Mucosa of descending colon (tissue), 3 donors: ENCODE measurements around the gene GAL3ST2. TPM values are rescaled to one million over a fixed set of nuclear protein-coding genes. Genes with fewer than 3 reads are reported as not detected.
A peak's percentile ranks its signal among the peaks of the same experiment; 100 is the strongest.
"Not testable (repeated sequence)": the region's sequence is repeated elsewhere in the genome, so short reads cannot be mapped to it uniquely, and the experiment has no call there.

Experiments used
- ATAC-seq: fragments of 200-7000 bp; cut with Tn5 transposase; one replicate; pipeline ENCODE4 v1.9.1; 2020; ENCODE audit warnings: mild to moderate bottlenecking, moderate library complexity
- DNase-seq, 3 donors: peaks; one replicate each; pipeline ENCODE4 v3.0.0-alpha.2; 2020
- H3K36me3 ChIP-seq: fragments of 200-600 bp; one replicate; pipeline ENCODE4 v1.8.0; 2021; ENCODE audit warnings: low read depth, mild to moderate bottlenecking
- H3K4me1 ChIP-seq: fragments of 200-600 bp; one replicate; pipeline ENCODE4 v1.8.0; 2021; ENCODE audit warnings: low read depth, mild to moderate bottlenecking
- H3K4me3 ChIP-seq: fragments of 200-600 bp; one replicate; pipeline ENCODE4 v1.8.0; 2021; ENCODE audit warnings: mild to moderate bottlenecking
- H3K9me3 ChIP-seq: fragments of 200-600 bp; one replicate; pipeline ENCODE4 v1.8.0; 2021; ENCODE audit warnings: mild to moderate bottlenecking
- intact Hi-C, 2 donors: fragments of 100-400 bp; cut with DNase I in 1 of 2; cut with micrococcal nuclease in 1 of 2; formaldehyde crosslinking; loops; one replicate each; pipeline versions ENCODE4 v1.11.0 to v1.11.1; 2022; cut with DNase I, micrococcal nuclease
- total RNA-seq, 3 donors: library from RNA; stranded (reverse); fragmentation: NEBNext Ultra II Directional in 2 of 3; extraction: Animal tissue kit (Norgen Biotek cat#: 25700) in 2 of 3; gene quantifications; one replicate each; pipeline versions ENCODE4 v1.2.1 to v1.2.4, GENCODE V29; 2021 to 2023
- TF ChIP-seq, protein P1 (sequence below): fragments of 200-600 bp; IDR thresholded peaks from one replicate; pipeline ENCODE4 v1.8.0; 2022; ENCODE audit warnings: antibody characterized with exemption, mild to moderate bottlenecking
- donor health status: DM: no; HTN: no; CAD: no; lungs with moderate emphysema.
- donor health status: DM: no; HTN: no; CAD: no.
- donor health status: DM: no; HTN: yes; CAD: no.

GAL3ST2 gene
- total RNA-seq, 3 donors from 2014 or later: 15.1 to 46.5 (median 42.4) TPM

GRCh38 chr2:241775223-241776177 is 1.1 kb upstream of the GAL3ST2 start:
- peak; percentile 52 to 67 (median 62) for DNase-seq
- Histone ChIP-seq H3K4me1 (peaks cover 24% of the 10 kb centered on the region), H3K4me3 (no peak overlapping the region), H3K9me3 (no peaks in the 10 kb centered on the region), H3K36me3 (no peaks in the 10 kb centered on the region)
- TF ChIP-seq, protein P1, sequence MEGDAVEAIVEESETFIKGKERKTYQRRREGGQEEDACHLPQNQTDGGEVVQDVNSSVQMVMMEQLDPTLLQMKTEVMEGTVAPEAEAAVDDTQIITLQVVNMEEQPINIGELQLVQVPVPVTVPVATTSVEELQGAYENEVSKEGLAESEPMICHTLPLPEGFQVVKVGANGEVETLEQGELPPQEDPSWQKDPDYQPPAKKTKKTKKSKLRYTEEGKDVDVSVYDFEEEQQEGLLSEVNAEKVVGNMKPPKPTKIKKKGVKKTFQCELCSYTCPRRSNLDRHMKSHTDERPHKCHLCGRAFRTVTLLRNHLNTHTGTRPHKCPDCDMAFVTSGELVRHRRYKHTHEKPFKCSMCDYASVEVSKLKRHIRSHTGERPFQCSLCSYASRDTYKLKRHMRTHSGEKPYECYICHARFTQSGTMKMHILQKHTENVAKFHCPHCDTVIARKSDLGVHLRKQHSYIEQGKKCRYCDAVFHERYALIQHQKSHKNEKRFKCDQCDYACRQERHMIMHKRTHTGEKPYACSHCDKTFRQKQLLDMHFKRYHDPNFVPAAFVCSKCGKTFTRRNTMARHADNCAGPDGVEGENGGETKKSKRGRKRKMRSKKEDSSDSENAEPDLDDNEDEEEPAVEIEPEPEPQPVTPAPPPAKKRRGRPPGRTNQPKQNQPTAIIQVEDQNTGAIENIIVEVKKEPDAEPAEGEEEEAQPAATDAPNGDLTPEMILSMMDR: no peak
- ATAC-seq: peak; percentile 4
- intact Hi-C loops: no loop called here

GRCh38 chr2:241777170-241777685 is 606 bp downstream of the GAL3ST2 start:
- TF ChIP-seq, protein P1: no peak
- peaks cover 24% of the 10 kb centered on the region for H3K4me1 ChIP-seq
- peak overlapping the region; percentile 23 for H3K4me3 ChIP-seq
- DNase-seq (peak; percentile 53 to 71 (median 70)), ATAC-seq (peak; percentile 28)
- H3K9me3 ChIP-seq: no peaks in the 10 kb centered on the region
- intact Hi-C loops: no loop called here
- no peaks in the 10 kb centered on the region for H3K36me3 ChIP-seq

DNA sequence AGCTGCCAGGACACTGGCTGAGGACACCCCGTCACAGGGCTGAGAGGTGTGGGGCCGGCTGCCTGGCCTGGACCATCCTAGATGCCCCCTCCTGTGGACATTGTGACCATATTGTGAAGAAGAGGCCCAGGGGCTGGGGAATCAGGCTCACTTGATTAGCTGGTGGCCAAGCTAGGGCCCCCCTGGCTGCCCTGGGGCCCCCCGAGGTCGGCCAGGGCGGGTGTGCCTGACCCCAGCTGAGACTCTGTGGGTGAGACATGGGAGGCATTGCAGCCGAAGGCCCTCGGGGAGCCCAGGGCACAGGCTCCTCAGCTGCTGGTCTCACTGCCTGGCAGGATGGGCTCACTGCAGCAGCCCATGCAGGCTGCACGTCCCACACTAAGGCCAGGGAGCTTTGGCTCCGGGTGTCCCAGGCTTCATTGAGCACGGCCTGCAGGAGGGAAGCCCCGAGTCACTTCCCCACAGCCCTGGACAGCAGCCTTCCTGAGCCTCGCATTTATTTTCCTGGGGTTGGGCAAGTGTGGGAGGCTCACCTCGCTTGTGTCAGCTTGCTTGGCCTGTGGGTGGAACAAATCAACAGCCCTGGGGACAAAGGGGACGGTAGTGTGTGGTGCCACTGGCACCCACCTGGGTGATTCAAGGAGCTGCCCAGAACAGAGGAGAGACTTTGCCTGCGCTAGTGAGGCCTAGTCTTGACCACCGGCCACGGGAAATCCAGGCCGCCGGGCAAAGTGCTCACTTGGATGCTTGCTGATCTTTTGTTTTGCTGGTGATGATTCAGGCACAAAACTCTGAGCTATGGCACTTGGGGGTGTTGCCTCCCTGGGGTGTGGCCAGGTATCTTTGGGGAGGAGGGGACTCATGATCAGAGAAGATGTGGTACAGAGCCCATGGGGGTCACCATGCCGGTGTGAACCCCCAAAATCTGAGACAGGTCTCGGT is 1.3 kb downstream of the GAL3ST2 start:
- intact Hi-C loops: no loop called here
- DNase-seq (peak in 2 of 3 donors; percentile 55 to 58), ATAC-seq (peak; percentile 1)
- TF ChIP-seq, protein P1: no peak
- H3K36me3 ChIP-seq: no peaks in the 10 kb centered on the region
- H3K9me3 ChIP-seq: no peaks in the 10 kb centered on the region
- H3K4me1 ChIP-seq: peaks cover 21% of the 10 kb centered on the region
- no peak overlapping the region for H3K4me3 ChIP-seq

DNA sequence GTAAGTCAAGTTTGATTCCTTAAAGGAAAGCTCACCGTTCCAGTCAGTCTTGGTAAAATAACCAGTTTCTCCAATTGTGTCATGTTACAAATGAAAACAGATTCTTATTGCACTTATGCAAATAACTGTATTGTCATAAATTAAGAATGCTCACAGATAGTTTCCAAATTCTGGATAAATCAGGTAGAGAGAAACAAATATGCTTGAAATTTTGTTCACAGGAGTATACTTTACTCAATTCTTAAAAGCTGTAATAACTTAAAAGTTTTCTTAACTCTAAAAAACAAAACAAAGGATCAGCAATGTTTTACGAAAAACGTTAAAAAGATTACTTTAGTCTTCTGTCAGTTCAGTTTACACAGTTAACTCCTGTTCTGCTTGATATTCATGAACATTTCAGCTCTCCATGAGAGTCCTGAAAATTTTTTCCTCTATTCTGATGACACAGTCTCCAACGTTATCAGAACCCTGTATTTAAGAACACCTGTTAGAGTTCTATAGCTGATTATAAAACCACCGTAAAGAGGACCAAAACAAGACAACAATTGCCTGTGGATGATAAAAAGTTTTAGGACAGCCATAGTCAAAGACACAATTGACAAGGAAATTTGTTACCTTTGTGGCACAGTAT is 4.4 kb downstream of the GAL3ST2 start:
- H3K36me3 ChIP-seq: no peaks in the 10 kb centered on the region
- DNase-seq: no peak
- peaks cover 6% of the 10 kb centered on the region for H3K4me1 ChIP-seq
- TF ChIP-seq, protein P1: no peak
- no peaks in the 10 kb centered on the region for H3K9me3 ChIP-seq
- intact Hi-C loops: no loop called here
- no peak for ATAC-seq
- H3K4me3 ChIP-seq: no peak overlapping the region

DNA sequence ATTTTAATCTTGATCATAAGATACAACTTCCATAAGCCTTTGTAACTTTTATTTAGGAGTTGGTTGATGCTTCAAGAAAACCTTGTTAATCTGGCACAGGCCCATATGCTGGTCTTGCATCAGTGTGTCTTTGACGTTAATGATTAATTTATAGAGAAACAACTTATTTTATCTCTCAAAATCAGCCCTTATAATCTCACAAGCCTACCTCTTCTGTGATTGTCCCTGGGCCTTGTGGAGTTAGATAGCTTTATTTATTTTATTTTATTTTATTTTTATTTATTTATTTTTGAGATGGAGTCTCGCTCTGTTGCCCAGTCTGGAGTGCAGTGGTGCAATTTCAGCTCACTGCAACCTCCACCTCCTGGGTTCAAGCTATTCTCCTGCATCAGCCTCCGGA is 5.4 kb downstream of the GAL3ST2 start:
- H3K36me3 ChIP-seq, H3K4me3 ChIP-seq, H3K4me1 ChIP-seq, intact Hi-C loops, DNase-seq, ATAC-seq, H3K9me3 ChIP-seq: not testable (repeated sequence)
